ENCODE measurements around the gene SAA2. TPM values are rescaled to one million over a fixed set of nuclear protein-coding genes. Genes with fewer than 3 reads are reported as not detected.
"Not testable (repeated sequence)": the region's sequence is repeated elsewhere in the genome, so short reads cannot be mapped to it uniquely, and the experiment has no call there.

SAA2 gene
- total RNA-seq, 1 donor from 2014 or later, result 0.48 TPM

- DNase-seq (ENCODE audit: low spot score), result no peak
- intact Hi-C loops (cut with DNase I), result no loop called here
These were observed 44.2 kb downstream of the SAA2 start for GRCh38 chr11:18204220-18204619.

GRCh38 chr11:18203723-18204122, 44.7 kb downstream of the SAA2 start:
- intact Hi-C loops (cut with DNase I), result no loop called here

GRCh38 chr11:18197738-18198137, 50.7 kb downstream of the SAA2 start:
- intact Hi-C loops (cut with DNase I), result not testable (repeated sequence)

More at GRCh38 chr11:18203723-18204122, 44.7 kb downstream of the SAA2 start:
- DNase-seq (ENCODE audit: low spot score), result no peak

GRCh38 chr11:18196532-18196931, 51.9 kb downstream of the SAA2 start:
- intact Hi-C loops (cut with DNase I), result no loop called here
- no peak for DNase-seq (ENCODE audit: low spot score)

More at GRCh38 chr11:18197738-18198137, 50.7 kb downstream of the SAA2 start:
- DNase-seq (ENCODE audit: low spot score), result not testable (repeated sequence)

Other genes with a start within 250 kb of the SAA2 start
- 22.4 TPM for gene SERGEF, start 235.6 kb downstream of the SAA2 start, total RNA-seq
- gene TPH1, start 202.4 kb downstream of the SAA2 start, total RNA-seq, result 0.30 TPM
- 9.3 TPM for gene SAAL1, start 142.6 kb downstream of the SAA2 start, total RNA-seq
- not detected for gene MRGPRX3, start 116.1 kb downstream of the SAA2 start, total RNA-seq
- gene MRGPRX4, start 75.8 kb downstream of the SAA2 start, total RNA-seq, result not detected
- gene SAA4, start 11.9 kb downstream of the SAA2 start, total RNA-seq, result not detected
- 1.5 TPM for gene SAA1, start 17.6 kb upstream of the SAA2 start, total RNA-seq
- 11.2 TPM for gene HPS5, start 73.5 kb upstream of the SAA2 start, total RNA-seq
- gene GTF2H1, start 73.9 kb upstream of the SAA2 start, total RNA-seq, result 23.6 TPM
- gene LDHA, start 145.9 kb upstream of the SAA2 start, total RNA-seq, result 329 TPM
- 1.2 TPM for gene LDHC, start 163.7 kb upstream of the SAA2 start, total RNA-seq
- gene LDHAL6A, start 207.2 kb upstream of the SAA2 start, total RNA-seq, result not detected

All from cardiac septum (tissue), 1 donor.